ENCODE measurements around the gene MKI67. TPM values are rescaled to one million over a fixed set of nuclear protein-coding genes. Genes with fewer than 3 reads are reported as not detected.

The MKI67 gene
- total and polyA plus RNA-seq, 2 donors (not counting 3 experiments of a cell fraction or from before 2014, with no cell fraction given) = 16.2 to 125 TPM

- H4K20me1 ChIP-seq (replicated peaks; ENCODE audit: control insufficient read depth, extremely low read depth, insufficient read depth, low read length) = no peaks in the 10 kb centered on the region
- FAIRE-seq (no peak), DNase-seq (ENCODE audit: low read depth, low spot score) (no peak)
- CTCF ChIA-PET = interaction anchor here (1.2 to 1.8 kb wide), 4 partner anchors 10 to 54 kb away, joined by 3 to 6 read pairs (median 4); no protein-coding TSS in a partner anchor
- dilution Hi-C loops (cut with MboI; ENCODE audit: extremely low pct_ligation_motif_present, low sequenced_read_pairs) (no loop called here), intact Hi-C loops (cut with micrococcal nuclease) (no loop called here)
- H3K27ac ChIP-seq (ENCODE audit: insufficient read depth, low read depth, low read length) = no peak overlapping the region
- no peaks in the 10 kb centered on the region for H3K9me1 ChIP-seq (replicated peaks; ENCODE audit: control insufficient read depth, extremely low read depth, insufficient read depth, low read length)
- H3K9me3 ChIP-seq (replicated peaks; ENCODE audit: control insufficient read depth, insufficient read depth, low read length) = no peaks in the 10 kb centered on the region
- H3K9ac ChIP-seq (replicated peaks; ENCODE audit: extremely low read depth, insufficient read depth, low read length) = no peak overlapping the region
- peaks cover 0 to 22% of the 10 kb centered on the region in 2 experiments for H3K36me3 ChIP-seq (ENCODE audit: control insufficient read depth in 2 of 2, extremely low read depth in 1 of 2, insufficient read depth in 2 of 2, low read length in 2 of 2)
- peaks cover 32% of the 10 kb centered on the region for H3K4me1 ChIP-seq (ENCODE audit: control insufficient read depth, extremely low read depth, insufficient read depth, low read length)
- no peaks in the 10 kb centered on the region for H3K27me3 ChIP-seq (ENCODE audit: control insufficient read depth in 2 of 2, insufficient read depth in 2 of 2, low read length in 2 of 2)
- peaks cover 78% of the 10 kb centered on the region for H3K79me2 ChIP-seq (ENCODE audit: control insufficient read depth, insufficient read depth, low read length)
- no peak overlapping the region for H2AFZ ChIP-seq (ENCODE audit: low read depth, low read length)
- POLR2A ChIA-PET = no interaction called here
- no TSS peak for BruUV-seq (replicated peaks)
- TF ChIP-seq JUN (IDR thresholded peaks at IDR 0.05; ENCODE audit: borderline replicate concordance, insufficient read depth, insufficient read length, low read depth) = no peak
- TF ChIP-seq GATA2 (IDR thresholded peaks at IDR 0.05; ENCODE audit: insufficient read depth, insufficient read length, low read depth, low read length) = no peak
- no peak for TF ChIP-seq POLR2A (IDR thresholded peaks at IDR 0.05; ENCODE audit: low read depth, low read length)
- no peak for TF ChIP-seq MYC (IDR thresholded peaks at IDR 0.05; ENCODE audit: low read depth, low read length)
- TF ChIP-seq EZH2 (IDR thresholded peaks at IDR 0.05; ENCODE audit: borderline replicate concordance, low read depth, low read length, severe bottlenecking) = no peak
- TF ChIP-seq CTCF (IDR thresholded peaks at IDR 0.05; ENCODE audit: extremely low read depth in 1 of 2, insufficient read depth in 1 of 2, low read depth in 1 of 2, low read length in 2 of 2) = no peak
- no peak for TF ChIP-seq POLR2AphosphoS5 (IDR thresholded peaks at IDR 0.05; ENCODE audit: insufficient read depth, low read depth, low read length)
- TF ChIP-seq FOS (IDR thresholded peaks at IDR 0.05; ENCODE audit: borderline replicate concordance, insufficient read depth, low read length) = no peak
- no peak for TF ChIP-seq MAX (IDR thresholded peaks at IDR 0.05; ENCODE audit: insufficient read depth, insufficient read length)
- H3K4me2 ChIP-seq (ENCODE audit: insufficient read depth, low read length) = peak overlapping the region; percentile 77
- no peak overlapping the region for H3K4me3 ChIP-seq (replicated peaks in 1 of 3; ENCODE audit: insufficient read depth in 1 of 3, low read depth in 1 of 3, low read length in 3 of 3)
Observed at GRCh38 chr10:128122931-128123330, 3.3 kb downstream of the MKI67 start.
